Activated T-helper 17 cell treated with anti-CD3 and anti-CD28 coated beads, Interleukin-2, amount 50 U/mL, for 72 hours (primary cell): Measurements from ENCODE around the gene CLTB. TPM values are rescaled to one million over a fixed set of nuclear protein-coding genes. Genes with fewer than 3 reads are reported as not detected.

Experiments
- ATAC-seq: fragments of 150-1000 bp; cut with Tn5 transposase; replicated peaks from 2 replicates; pipeline ENCODE4 v1.10.0; 2021; ENCODE audit warnings: mild to moderate bottlenecking, moderate library complexity
- H3K27ac Mint-ChIP-seq: one replicate; pipeline ENCODE4 v1.8.0; 2022; ENCODE audit warnings: mixed read lengths
- H3K27me3 Mint-ChIP-seq: one replicate; pipeline ENCODE4 v1.8.0; 2022; ENCODE audit warnings: mixed read lengths
- H3K36me3 Mint-ChIP-seq: one replicate; pipeline ENCODE4 v1.8.0; 2022; ENCODE audit warnings: low read depth, mild to moderate bottlenecking, mixed read lengths
- H3K4me1 Mint-ChIP-seq: one replicate; pipeline ENCODE4 v1.8.0; 2022; ENCODE audit warnings: mixed read lengths
- H3K4me3 Mint-ChIP-seq: one replicate; pipeline ENCODE4 v1.8.0; 2022; ENCODE audit warnings: mild to moderate bottlenecking, mixed read lengths
- H3K9me3 Mint-ChIP-seq: one replicate; pipeline ENCODE4 v1.8.0; 2022; ENCODE audit warnings: mixed read lengths
- total RNA-seq, 2 donors: library from RNA; stranded (reverse); gene quantifications; one replicate each; pipeline ENCODE4 v1.2.3, GENCODE V29; 2022

Gene CLTB
- total RNA-seq, 2 donors from 2014 or later: 22.9 to 56.9 TPM

- Mint-ChIP-seq H3K9me3 (no peaks in the 10 kb centered on the region), H3K27me3 (peaks cover 4% of the 10 kb centered on the region), H3K4me3 (no peak overlapping the region), H3K27ac (no peak overlapping the region), H3K36me3 (no peaks in the 10 kb centered on the region), H3K4me1 (peaks cover 6% of the 10 kb centered on the region)
- no peak for ATAC-seq
Observed at GRCh38 chr5:176441921-176442323, 25.6 kb upstream of the CLTB start.

DNA sequence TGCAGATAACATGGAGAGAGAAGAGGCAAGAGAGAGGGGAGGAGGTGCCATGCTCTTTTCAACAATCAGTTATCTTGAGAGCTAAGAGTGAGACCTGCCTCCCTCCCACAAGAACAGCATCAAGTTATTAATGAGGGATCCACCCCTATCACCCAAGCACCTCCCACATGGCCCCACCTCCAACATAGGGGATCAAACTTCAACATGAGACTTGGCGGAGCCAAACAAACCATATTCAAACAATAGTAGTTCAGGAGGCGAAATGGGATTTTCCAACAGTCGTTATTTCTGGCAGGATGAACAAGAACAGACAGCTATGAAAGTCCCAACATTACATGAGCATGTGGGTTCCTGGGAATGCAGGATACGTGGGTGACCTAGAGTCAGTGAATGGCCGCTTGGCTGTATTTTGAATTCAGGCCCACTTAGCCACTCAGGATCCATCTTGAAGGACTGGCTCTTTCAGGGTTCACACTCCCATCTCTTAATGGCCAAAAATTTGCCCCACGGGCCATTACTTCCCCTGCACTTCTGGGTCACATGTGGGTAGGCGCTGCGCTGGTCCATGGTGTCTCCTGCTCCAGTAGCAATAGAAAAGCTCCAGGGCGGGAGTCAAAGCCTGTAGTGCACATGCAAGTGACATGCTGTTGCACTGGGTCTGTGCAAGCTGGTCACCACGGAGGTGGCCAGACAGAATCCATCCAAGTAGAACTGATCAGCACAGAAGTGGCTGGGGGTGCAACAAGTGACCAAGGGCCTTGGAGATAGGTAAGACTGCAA lies 24.8 kb upstream of the CLTB start:
- Mint-ChIP-seq H3K27ac (no peak overlapping the region), H3K4me3 (no peak overlapping the region), H3K4me1 (peaks cover 10% of the 10 kb centered on the region), H3K36me3 (no peaks in the 10 kb centered on the region), H3K27me3 (peaks cover 4% of the 10 kb centered on the region), H3K9me3 (no peaks in the 10 kb centered on the region)
- no peak for ATAC-seq

DNA sequence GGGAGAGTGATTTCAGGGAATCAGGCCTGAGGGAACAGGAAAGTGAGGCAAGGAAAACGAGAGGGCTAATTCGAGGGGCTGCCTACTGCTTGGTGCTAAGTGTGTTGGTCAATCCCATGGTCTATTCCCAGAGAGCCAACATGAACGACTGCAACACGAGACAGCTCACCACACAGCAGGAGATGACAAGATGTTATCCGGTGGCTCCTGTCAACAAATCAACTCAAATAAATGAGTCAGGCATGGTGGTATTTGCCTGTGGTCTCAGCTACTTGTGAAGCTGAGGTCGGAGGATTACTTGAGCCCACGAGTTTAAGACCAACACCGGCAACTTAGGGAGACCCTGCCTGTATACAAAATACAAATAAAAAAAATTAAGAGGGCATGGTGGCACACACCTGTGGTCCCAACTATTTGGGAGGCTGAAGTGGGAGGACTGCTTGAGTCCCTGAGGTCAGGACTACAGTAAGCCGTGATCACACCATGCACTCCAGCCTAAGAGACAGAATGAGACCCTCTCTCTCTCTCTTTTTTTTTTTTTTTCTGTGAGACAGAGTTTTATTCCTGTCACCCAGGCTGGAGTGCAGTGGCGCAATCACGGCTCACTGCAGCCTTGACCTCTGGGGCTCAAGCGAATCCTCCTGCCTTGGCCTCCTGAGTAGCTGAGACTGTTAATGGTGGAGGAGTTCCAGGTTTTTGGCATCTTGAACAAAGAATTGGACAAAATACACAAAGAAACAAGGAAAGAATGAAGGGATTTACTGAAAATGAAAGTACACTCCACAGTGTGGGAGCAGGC lies 22.8 kb upstream of the CLTB start:
- H3K36me3 Mint-ChIP-seq: no peaks in the 10 kb centered on the region
- no peak overlapping the region for H3K27ac Mint-ChIP-seq
- peaks cover 4% of the 10 kb centered on the region for H3K27me3 Mint-ChIP-seq
- H3K9me3 Mint-ChIP-seq: no peaks in the 10 kb centered on the region
- no peak overlapping the region for H3K4me3 Mint-ChIP-seq
- H3K4me1 Mint-ChIP-seq: peaks cover 10% of the 10 kb centered on the region
- no peak for ATAC-seq

DNA sequence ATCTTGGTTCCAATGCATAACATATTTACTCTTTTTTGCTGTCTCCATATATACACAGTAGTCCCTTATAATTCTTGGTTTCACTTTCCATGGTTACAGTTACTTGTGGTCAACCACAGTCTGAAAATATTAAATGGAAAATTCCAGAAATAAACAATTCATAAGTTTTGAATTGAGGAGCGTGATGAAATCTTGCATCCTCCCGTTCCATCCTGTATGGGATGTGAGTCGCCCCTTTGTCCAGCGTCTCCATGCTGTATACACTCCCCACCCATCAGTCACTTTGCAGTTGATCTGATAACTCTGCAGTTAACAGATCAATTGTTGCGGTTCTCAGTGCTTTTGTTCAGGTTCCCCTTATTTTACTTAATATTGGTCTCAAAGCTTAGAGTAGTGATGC lies 20.3 kb upstream of the CLTB start:
- H3K36me3 Mint-ChIP-seq: no peaks in the 10 kb centered on the region
- peak overlapping the region; percentile 58 for H3K27ac Mint-ChIP-seq
- no peaks in the 10 kb centered on the region for H3K9me3 Mint-ChIP-seq
- H3K4me3 Mint-ChIP-seq: peak overlapping the region; percentile 58
- peaks cover 7% of the 10 kb centered on the region for H3K27me3 Mint-ChIP-seq
- peaks cover 10% of the 10 kb centered on the region for H3K4me1 Mint-ChIP-seq
- ATAC-seq: peak; percentile 64

- Mint-ChIP-seq H3K36me3 (no peaks in the 10 kb centered on the region), H3K9me3 (no peaks in the 10 kb centered on the region), H3K4me3 (no peak overlapping the region), H3K4me1 (peaks cover 10% of the 10 kb centered on the region), H3K27ac (no peak overlapping the region), H3K27me3 (peaks cover 3% of the 10 kb centered on the region)
- ATAC-seq: no peak
Observed at GRCh38 chr5:176432707-176433106, 16.4 kb upstream of the CLTB start.

DNA sequence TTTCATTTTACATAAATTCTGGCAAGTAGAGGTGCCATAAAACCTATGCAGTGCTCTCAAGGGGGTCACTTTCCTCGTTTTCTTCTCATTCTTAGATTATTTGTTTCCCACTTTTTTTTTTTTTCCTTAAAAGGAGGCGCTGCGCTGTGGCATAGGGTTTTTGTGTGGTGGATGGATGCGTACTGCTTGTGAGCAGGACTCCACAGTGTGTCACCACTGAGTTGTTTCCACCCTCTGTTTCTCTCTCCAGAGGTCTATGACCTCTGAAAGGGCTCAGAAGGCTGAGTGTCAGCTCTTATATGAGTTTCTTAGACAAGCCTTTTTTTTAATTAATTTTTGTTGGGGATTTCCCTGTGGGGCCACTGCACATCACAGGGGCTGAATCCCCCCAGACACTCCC lies 13.6 kb upstream of the CLTB start:
- Mint-ChIP-seq H3K4me1 (no peaks in the 10 kb centered on the region), H3K36me3 (no peaks in the 10 kb centered on the region), H3K4me3 (no peak overlapping the region), H3K27me3 (peaks cover 3% of the 10 kb centered on the region), H3K27ac (no peak overlapping the region), H3K9me3 (no peaks in the 10 kb centered on the region)
- no peak for ATAC-seq

DNA sequence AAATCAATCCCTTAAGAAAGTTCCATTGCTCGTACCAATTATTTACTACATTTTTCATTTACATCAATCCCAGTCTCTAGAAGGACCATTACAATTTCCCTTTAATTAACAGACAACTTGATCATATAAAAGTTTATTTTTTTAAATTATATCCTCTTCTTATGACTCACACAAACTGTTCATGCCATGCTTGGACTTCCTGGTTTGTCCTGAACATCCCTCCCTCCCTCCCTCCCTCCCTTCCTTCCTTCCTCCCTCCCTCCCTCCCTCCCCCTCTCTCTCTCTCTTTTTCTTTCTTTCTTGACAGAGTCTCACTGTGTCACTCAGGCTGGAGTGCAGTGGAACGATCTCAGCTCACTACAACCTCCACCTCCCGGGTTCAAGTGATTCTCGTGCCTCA lies 11.6 kb upstream of the CLTB start:
- Mint-ChIP-seq H3K27me3 (peaks cover 3% of the 10 kb centered on the region), H3K9me3 (no peaks in the 10 kb centered on the region), H3K27ac (no peak overlapping the region), H3K4me1 (no peaks in the 10 kb centered on the region), H3K36me3 (no peaks in the 10 kb centered on the region), H3K4me3 (no peak overlapping the region)
- ATAC-seq: no peak

- Mint-ChIP-seq H3K4me1 (no peaks in the 10 kb centered on the region), H3K27ac (no peak overlapping the region), H3K36me3 (no peaks in the 10 kb centered on the region)
Observed at GRCh38 chr5:176426876-176427275, 10.5 kb upstream of the CLTB start.

DNA sequence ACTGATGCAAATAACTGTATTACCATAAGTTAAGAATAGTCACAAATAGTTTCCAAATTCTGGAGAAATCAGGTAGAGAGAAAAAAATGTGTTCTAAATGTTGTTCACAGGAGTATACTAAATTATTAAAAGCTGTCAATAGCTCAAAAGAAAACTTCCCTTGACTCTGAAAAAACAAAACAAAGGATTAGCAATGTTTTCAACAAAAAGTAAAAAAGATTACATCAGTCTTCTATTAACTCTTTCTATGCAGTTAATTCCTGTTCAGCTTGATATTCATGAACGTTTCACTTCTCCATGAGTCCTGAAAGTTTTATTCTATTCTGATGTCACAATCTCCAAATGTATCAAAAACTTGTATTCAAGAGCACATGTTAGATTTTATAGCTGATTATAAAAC lies 9.5 kb upstream of the CLTB start:
- Mint-ChIP-seq H3K36me3 (no peaks in the 10 kb centered on the region), H3K9me3 (no peaks in the 10 kb centered on the region), H3K27ac (no peak overlapping the region), H3K4me3 (no peak overlapping the region), H3K4me1 (no peaks in the 10 kb centered on the region), H3K27me3 (no peaks in the 10 kb centered on the region)
- no peak for ATAC-seq

More at GRCh38 chr5:176426876-176427275, 10.5 kb upstream of the CLTB start:
- no peak for ATAC-seq
- Mint-ChIP-seq H3K4me3 (no peak overlapping the region), H3K9me3 (no peaks in the 10 kb centered on the region), H3K27me3 (no peaks in the 10 kb centered on the region)

DNA sequence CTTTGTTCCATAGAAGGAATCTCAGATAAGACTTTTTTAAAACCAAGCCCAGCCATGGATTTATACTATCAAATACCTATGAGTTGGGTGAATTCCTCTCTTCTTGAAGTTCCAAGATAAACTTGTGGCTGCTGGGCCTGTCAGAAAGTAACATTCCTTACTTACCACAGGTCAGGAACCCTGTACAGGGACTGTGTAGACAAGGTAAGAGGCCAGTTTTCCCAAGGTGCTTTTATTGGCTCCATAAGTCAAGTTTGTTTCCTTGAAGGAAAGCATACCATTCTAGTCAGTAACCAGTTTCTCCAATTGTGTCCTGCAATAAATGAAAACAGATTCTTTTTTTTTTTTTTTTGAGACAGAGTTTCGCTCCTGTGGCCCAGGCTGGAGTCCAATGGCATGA lies 8.8 kb upstream of the CLTB start:
- no peak for ATAC-seq
- Mint-ChIP-seq H3K4me1 (no peaks in the 10 kb centered on the region), H3K4me3 (no peak overlapping the region), H3K27ac (no peak overlapping the region), H3K36me3 (no peaks in the 10 kb centered on the region), H3K9me3 (no peaks in the 10 kb centered on the region), H3K27me3 (no peaks in the 10 kb centered on the region)

DNA sequence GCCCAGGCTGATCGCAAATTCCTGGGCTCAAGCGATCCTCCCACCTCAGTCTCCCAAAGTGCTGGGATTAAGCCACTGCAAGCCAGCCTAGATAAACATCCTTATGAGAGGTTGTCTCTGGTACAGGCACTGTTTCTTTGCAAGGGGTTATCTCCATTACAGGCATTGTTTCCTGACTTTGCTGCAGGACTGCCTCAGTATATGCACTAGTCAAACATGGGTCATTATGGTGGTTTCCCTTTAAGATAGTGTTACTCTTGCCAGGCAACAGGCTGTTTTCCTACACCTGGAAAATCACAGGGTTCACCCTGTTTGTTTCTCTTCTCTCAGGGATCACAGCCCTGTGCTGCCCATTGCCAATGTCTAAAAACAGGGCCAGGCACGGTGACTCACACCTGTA lies 7.8 kb upstream of the CLTB start:
- no peaks in the 10 kb centered on the region for H3K36me3 Mint-ChIP-seq
- H3K27ac Mint-ChIP-seq: no peak overlapping the region
- H3K9me3 Mint-ChIP-seq: no peaks in the 10 kb centered on the region
- H3K27me3 Mint-ChIP-seq: no peaks in the 10 kb centered on the region
- ATAC-seq: no peak
- no peak overlapping the region for H3K4me3 Mint-ChIP-seq
- no peaks in the 10 kb centered on the region for H3K4me1 Mint-ChIP-seq

DNA sequence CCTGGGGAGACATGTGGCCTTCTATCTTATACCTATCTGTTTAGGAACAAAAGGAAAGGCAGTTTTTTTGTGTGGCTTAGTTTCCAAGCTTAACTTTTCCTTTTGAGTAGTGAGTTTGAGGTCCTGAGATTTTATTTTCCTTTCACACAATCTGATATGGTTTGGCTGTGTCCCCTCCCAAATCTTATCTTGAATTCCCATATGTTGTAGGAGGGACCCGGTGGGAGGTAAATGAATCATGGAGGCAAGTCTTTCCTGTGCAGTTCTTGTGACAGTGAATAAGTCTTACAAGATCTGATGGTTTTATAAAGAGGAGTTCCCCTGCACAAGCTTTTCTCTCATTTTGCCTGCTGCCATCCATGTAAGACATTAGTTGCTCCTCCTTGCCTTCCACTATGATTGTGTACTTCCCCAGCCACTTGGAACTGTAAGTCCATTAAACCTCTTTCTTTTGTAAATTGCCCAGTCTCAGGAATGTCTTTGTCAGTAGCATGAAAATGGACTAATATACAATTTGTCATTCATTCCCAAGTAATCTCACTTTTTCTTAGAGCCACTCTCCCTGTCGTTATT lies 4.7 kb upstream of the CLTB start:
- Mint-ChIP-seq H3K27ac (no peak overlapping the region), H3K36me3 (no peaks in the 10 kb centered on the region), H3K4me1 (peaks cover 7% of the 10 kb centered on the region), H3K4me3 (no peak overlapping the region), H3K27me3 (no peaks in the 10 kb centered on the region), H3K9me3 (no peaks in the 10 kb centered on the region)
- no peak for ATAC-seq

GRCh38 chr5:176420086-176420485 lies 3.7 kb upstream of the CLTB start:
- Mint-ChIP-seq H3K4me1 (peaks cover 12% of the 10 kb centered on the region), H3K4me3 (no peak overlapping the region), H3K27me3 (no peaks in the 10 kb centered on the region), H3K27ac (no peak overlapping the region), H3K9me3 (no peaks in the 10 kb centered on the region), H3K36me3 (no peaks in the 10 kb centered on the region)
- no peak for ATAC-seq

GRCh38 chr5:176418251-176418650 lies 1.9 kb upstream of the CLTB start:
- no peaks in the 10 kb centered on the region for H3K36me3 Mint-ChIP-seq
- no peak overlapping the region for H3K27ac Mint-ChIP-seq
- ATAC-seq: no peak

GRCh38 chr5:176416965-176417364 lies 626 bp upstream of the CLTB start:
- no peak for ATAC-seq
- Mint-ChIP-seq H3K36me3 (no peaks in the 10 kb centered on the region), H3K27ac (no peak overlapping the region), H3K4me1 (peaks cover 16% of the 10 kb centered on the region), H3K27me3 (no peaks in the 10 kb centered on the region), H3K4me3 (peak overlapping the region; percentile 86), H3K9me3 (no peaks in the 10 kb centered on the region)

More at GRCh38 chr5:176418251-176418650, 1.9 kb upstream of the CLTB start:
- Mint-ChIP-seq H3K27me3 (no peaks in the 10 kb centered on the region), H3K9me3 (no peaks in the 10 kb centered on the region), H3K4me3 (no peak overlapping the region), H3K4me1 (peaks cover 16% of the 10 kb centered on the region)
